Suprapubic skin (tissue), 4 donors: ENCODE results near the gene LRRC38.

Source experiments
- POLR2A ChIP-seq, 2 donors: fragments of 450-650 bp; IDR thresholded peaks; one replicate each; pipeline ENCODE4 v1.6.1; 2017; ENCODE audit warnings: antibody characterized with exemption in 2 of 2, mild to moderate bottlenecking in 2 of 2, moderate library complexity in 2 of 2
- POLR2AphosphoS5 ChIP-seq, 3 donors: sonication (generic); formaldehyde crosslinking; IDR thresholded peaks; one replicate each; pipeline ENCODE4 v1.6.1; 2017; ENCODE audit warnings: antibody characterized with exemption in 3 of 3
- TF ChIP-seq, protein P1 (sequence below), 2 donors: fragments of 200-600 bp in 1 of 2; fragments of 450-650 bp in 1 of 2; sonication (generic) in 1 of 2; IDR thresholded peaks; one replicate each; pipeline ENCODE4 v1.5.1; 2016 to 2019; ENCODE audit warnings: antibody characterized with exemption in 2 of 2, mild to moderate bottlenecking in 1 of 2, moderate library complexity in 1 of 2

DNA sequence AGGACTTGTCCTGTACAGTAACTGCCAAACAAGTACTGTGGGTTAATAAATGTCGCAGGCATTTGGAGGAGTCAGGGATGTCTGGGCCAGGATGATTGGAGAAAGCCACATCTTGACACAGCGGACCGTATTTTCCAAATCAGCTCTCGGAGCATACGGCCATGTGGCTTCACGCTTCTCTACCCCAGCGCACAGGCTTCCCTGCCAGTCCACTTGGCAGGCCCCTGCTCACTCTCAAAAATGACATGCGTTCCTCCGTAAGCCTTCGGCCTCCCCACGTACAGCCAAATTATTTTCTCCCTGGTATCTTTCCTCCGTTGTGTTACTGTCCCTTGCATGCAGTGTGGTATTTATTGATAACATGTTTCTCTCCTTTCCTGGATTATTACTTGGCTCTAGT is 7.2 kb upstream of the LRRC38 start:
- TF ChIP-seq, protein P1, sequence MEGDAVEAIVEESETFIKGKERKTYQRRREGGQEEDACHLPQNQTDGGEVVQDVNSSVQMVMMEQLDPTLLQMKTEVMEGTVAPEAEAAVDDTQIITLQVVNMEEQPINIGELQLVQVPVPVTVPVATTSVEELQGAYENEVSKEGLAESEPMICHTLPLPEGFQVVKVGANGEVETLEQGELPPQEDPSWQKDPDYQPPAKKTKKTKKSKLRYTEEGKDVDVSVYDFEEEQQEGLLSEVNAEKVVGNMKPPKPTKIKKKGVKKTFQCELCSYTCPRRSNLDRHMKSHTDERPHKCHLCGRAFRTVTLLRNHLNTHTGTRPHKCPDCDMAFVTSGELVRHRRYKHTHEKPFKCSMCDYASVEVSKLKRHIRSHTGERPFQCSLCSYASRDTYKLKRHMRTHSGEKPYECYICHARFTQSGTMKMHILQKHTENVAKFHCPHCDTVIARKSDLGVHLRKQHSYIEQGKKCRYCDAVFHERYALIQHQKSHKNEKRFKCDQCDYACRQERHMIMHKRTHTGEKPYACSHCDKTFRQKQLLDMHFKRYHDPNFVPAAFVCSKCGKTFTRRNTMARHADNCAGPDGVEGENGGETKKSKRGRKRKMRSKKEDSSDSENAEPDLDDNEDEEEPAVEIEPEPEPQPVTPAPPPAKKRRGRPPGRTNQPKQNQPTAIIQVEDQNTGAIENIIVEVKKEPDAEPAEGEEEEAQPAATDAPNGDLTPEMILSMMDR (IDR thresholded peaks at IDR 0.05), result no peak
- no peak for TF ChIP-seq POLR2A (IDR thresholded peaks at IDR 0.05)
- no peak for TF ChIP-seq POLR2AphosphoS5 (IDR thresholded peaks at IDR 0.05)
